Endodermal cell (in vitro differentiated cells): Measurements from ENCODE around the gene MZB1. TPM values are rescaled to one million over a fixed set of nuclear protein-coding genes. Genes with fewer than 3 reads are reported as not detected.

Experiments
- DNase-seq: peaks from one replicate; pipeline ENCODE4 v3.0.0-alpha.2; 2017
- H3K27ac ChIP-seq: 2 replicates; pipeline ENCODE4 v1.5.1; 2013; ENCODE audit warnings: mild to moderate bottlenecking, low read depth, low read length, moderate library complexity
- H3K27me3 ChIP-seq: 2 replicates; pipeline ENCODE4 v1.6.1; 2013; ENCODE audit warnings: mild to moderate bottlenecking, low read length, moderate library complexity; ENCODE audit not compliant: insufficient read depth, control insufficient read depth, poor library complexity, severe bottlenecking
- H3K36me3 ChIP-seq: 2 replicates; pipeline ENCODE4 v1.7.0; 2013; ENCODE audit warnings: mild to moderate bottlenecking, low read length, moderate library complexity; ENCODE audit not compliant: control insufficient read depth, insufficient read depth
- H3K4me1 ChIP-seq: one replicate; pipeline ENCODE4 v1.7.0; 2013; ENCODE audit warnings: low read length; ENCODE audit not compliant: control insufficient read depth, insufficient read depth
- H3K4me3 ChIP-seq: 2 replicates; pipeline ENCODE4 v1.5.1; 2013; ENCODE audit warnings: mild to moderate bottlenecking, low read length, moderate library complexity
- H3K9ac ChIP-seq: 2 replicates; pipeline ENCODE4 v1.6.1; 2013; ENCODE audit warnings: mild to moderate bottlenecking, low read length, moderate library complexity; ENCODE audit not compliant: poor library complexity, severe bottlenecking; ENCODE audit errors: extremely low read depth
- H3K9me3 ChIP-seq: 2 replicates; pipeline ENCODE4 v1.6.1; 2013; ENCODE audit warnings: mild to moderate bottlenecking, low read length, moderate library complexity; ENCODE audit not compliant: control insufficient read depth
- H3K27ac Mint-ChIP-seq: 2 replicates; pipeline ENCODE4 v1.8.0; 2020; ENCODE audit warnings: mixed read lengths
- H3K27me3 Mint-ChIP-seq: 2 replicates; pipeline ENCODE4 v1.8.0; 2021; ENCODE audit warnings: mild to moderate bottlenecking, mixed read lengths; ENCODE audit not compliant: insufficient read depth
- H3K36me3 Mint-ChIP-seq: 2 replicates; pipeline ENCODE4 v1.8.0; 2020; ENCODE audit warnings: low read depth, mixed read lengths
- H3K4me1 Mint-ChIP-seq: 2 replicates; pipeline ENCODE4 v1.8.0; 2020; ENCODE audit warnings: mixed read lengths
- H3K4me3 Mint-ChIP-seq: 2 replicates; pipeline ENCODE4 v1.8.0; 2020; ENCODE audit warnings: mild to moderate bottlenecking, moderate library complexity, mixed read lengths
- H3K9me3 Mint-ChIP-seq: 2 replicates; pipeline ENCODE4 v1.8.0; 2020; ENCODE audit warnings: mild to moderate bottlenecking, mixed read lengths
- CTCF ChIP-seq: fragments of 200-600 bp; sonication (generic); conservative IDR thresholded peaks from 2 replicates; pipeline ENCODE4 v1.5.0; 2021; ENCODE audit warnings: antibody characterized with exemption, mild to moderate bottlenecking
- WGBS, 2 experiments: methylation state at CpG; one replicate each; pipeline versions ENCODE4 v1.1.5 to v1.1.7; 2013; ENCODE audit warnings: missing lambda C conversion rate in 2 of 2, mixed read lengths in 1 of 2; ENCODE audit not compliant: insufficient coverage in 1 of 2, insufficient read length in 1 of 2; 5-methylcytosine and 5-hydroxymethylcytosine counted together
- total RNA-seq, 2 donors: library from RNA; stranded (reverse); fragmentation: NEBNext Ultra II Directional in 1 of 2; extraction: Animal tissue kit (Norgen Biotek cat#: 25700) in 1 of 2; gene quantifications; 2 replicates in 1 of 2; 3 replicates in 1 of 2; pipeline ENCODE4 v1.2.1, GENCODE V29; 2021

Gene MZB1
- total RNA-seq, 2 donors from 2014 or later = 0.57 to 0.60 TPM

- Histone ChIP-seq H3K27me3 (no peaks in the 10 kb centered on the region), H3K9me3 (no peaks in the 10 kb centered on the region), H3K4me1 (peaks cover 11% of the 10 kb centered on the region), H3K4me3 (peak overlapping the region; percentile 93), H3K36me3 (no peaks in the 10 kb centered on the region), H3K9ac (no peak overlapping the region), H3K27ac (no peak overlapping the region)
- peaks cover 10% of the 10 kb centered on the region for H3K36me3 Mint-ChIP-seq
- 77 to 82% methylated on average over 7 of the region's 7 CpGs for WGBS, 2 experiments
- TF ChIP-seq CTCF = peak; percentile 80
- peaks cover 18% of the 10 kb centered on the region for H3K4me1 Mint-ChIP-seq
- peak overlapping the region; percentile 100 for H3K27ac Mint-ChIP-seq
- no peaks in the 10 kb centered on the region for H3K9me3 Mint-ChIP-seq
- H3K4me3 Mint-ChIP-seq = peak overlapping the region; percentile 91
- DNase-seq = peak; percentile 88
- H3K27me3 Mint-ChIP-seq = no peaks in the 10 kb centered on the region
These were observed 12.9 kb upstream of the MZB1 start for GRCh38 chr5:139402561-139403158.

- Mint-ChIP-seq H3K27ac (no peak overlapping the region), H3K36me3 (peaks cover 13% of the 10 kb centered on the region), H3K4me1 (peaks cover 27% of the 10 kb centered on the region), H3K4me3 (no peak overlapping the region), H3K9me3 (no peaks in the 10 kb centered on the region), H3K27me3 (no peaks in the 10 kb centered on the region)
- no peak overlapping the region for H3K27ac ChIP-seq
- no peak overlapping the region for H3K9ac ChIP-seq
- WGBS, 2 experiments = 94 to 100% methylated on average over 9 to 10 of the region's 10 CpGs
- no peak overlapping the region for H3K4me3 ChIP-seq
- TF ChIP-seq CTCF = no peak
- H3K9me3 ChIP-seq = no peaks in the 10 kb centered on the region
- H3K4me1 ChIP-seq = peaks cover 17% of the 10 kb centered on the region
- no peaks in the 10 kb centered on the region for H3K27me3 ChIP-seq
- H3K36me3 ChIP-seq = no peaks in the 10 kb centered on the region
- no peak for DNase-seq
These were observed 11.8 kb upstream of the MZB1 start for GRCh38 chr5:139401546-139401945.

- 91% methylated on average over 5 to 6 of the region's 6 CpGs for WGBS, 2 experiments
- no peaks in the 10 kb centered on the region for H3K9me3 Mint-ChIP-seq
These were observed 9.9 kb upstream of the MZB1 start for GRCh38 chr5:139399501-139400121.

More at GRCh38 chr5:139399501-139400121, 9.9 kb upstream of the MZB1 start:
- Mint-ChIP-seq H3K4me3 (no peak overlapping the region), H3K27me3 (no peaks in the 10 kb centered on the region), H3K27ac (no peak overlapping the region), H3K4me1 (peaks cover 33% of the 10 kb centered on the region), H3K36me3 (peaks cover 13% of the 10 kb centered on the region)
- no peaks in the 10 kb centered on the region for H3K36me3 ChIP-seq
- no peak overlapping the region for H3K9ac ChIP-seq
- H3K4me1 ChIP-seq = peaks cover 17% of the 10 kb centered on the region
- no peaks in the 10 kb centered on the region for H3K9me3 ChIP-seq
- H3K4me3 ChIP-seq = no peak overlapping the region
- H3K27ac ChIP-seq = no peak overlapping the region
- no peak for DNase-seq
- TF ChIP-seq CTCF = no peak
- H3K27me3 ChIP-seq = peaks cover 3% of the 10 kb centered on the region
